Fibroblast of mammary gland (primary cell): Measurements from ENCODE around the gene LCLAT1.

Experiments
- DNase-seq: peaks from one replicate; pipeline ENCODE4 v3.0.0-alpha.2; 2010; ENCODE audit warnings: low read depth
- H3K4me3 ChIP-seq: 2 replicates; pipeline ENCODE4 v1.5.1; 2011; ENCODE audit warnings: low read depth, mild to moderate bottlenecking, low read length, moderate library complexity; ENCODE audit not compliant: control insufficient read depth
- TF ChIP-seq, protein P1 (sequence below): conservative IDR thresholded peaks from 2 replicates; pipeline ENCODE4 v1.5.1; 2011; ENCODE audit warnings: low read depth, low read length, inconsistent platforms; ENCODE audit not compliant: control insufficient read depth, insufficient read depth

LCLAT1 gene

DNA sequence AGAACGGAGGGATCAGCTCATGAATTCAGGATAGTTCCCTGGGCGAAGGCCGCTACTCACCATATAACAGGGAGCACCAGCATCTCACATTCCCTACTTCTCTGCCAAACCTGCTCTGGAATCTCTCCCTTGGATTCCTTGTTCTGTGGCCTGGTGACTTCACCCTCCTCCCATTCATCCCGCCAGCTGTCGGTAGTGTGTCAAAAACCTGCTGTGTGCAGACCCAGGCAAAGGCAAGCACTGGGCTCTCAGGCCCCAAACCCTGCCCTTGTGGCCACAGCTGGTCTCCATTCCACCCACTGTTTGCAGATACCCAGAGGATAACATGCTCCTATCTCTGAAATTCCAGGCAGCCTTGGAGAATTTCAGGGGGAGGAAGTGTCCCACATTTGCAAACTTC, 208.6 kb downstream of the LCLAT1 start:
- no peak overlapping the region for H3K4me3 ChIP-seq
- TF ChIP-seq, protein P1, sequence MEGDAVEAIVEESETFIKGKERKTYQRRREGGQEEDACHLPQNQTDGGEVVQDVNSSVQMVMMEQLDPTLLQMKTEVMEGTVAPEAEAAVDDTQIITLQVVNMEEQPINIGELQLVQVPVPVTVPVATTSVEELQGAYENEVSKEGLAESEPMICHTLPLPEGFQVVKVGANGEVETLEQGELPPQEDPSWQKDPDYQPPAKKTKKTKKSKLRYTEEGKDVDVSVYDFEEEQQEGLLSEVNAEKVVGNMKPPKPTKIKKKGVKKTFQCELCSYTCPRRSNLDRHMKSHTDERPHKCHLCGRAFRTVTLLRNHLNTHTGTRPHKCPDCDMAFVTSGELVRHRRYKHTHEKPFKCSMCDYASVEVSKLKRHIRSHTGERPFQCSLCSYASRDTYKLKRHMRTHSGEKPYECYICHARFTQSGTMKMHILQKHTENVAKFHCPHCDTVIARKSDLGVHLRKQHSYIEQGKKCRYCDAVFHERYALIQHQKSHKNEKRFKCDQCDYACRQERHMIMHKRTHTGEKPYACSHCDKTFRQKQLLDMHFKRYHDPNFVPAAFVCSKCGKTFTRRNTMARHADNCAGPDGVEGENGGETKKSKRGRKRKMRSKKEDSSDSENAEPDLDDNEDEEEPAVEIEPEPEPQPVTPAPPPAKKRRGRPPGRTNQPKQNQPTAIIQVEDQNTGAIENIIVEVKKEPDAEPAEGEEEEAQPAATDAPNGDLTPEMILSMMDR: no peak
- DNase-seq: peak; percentile 18

DNA sequence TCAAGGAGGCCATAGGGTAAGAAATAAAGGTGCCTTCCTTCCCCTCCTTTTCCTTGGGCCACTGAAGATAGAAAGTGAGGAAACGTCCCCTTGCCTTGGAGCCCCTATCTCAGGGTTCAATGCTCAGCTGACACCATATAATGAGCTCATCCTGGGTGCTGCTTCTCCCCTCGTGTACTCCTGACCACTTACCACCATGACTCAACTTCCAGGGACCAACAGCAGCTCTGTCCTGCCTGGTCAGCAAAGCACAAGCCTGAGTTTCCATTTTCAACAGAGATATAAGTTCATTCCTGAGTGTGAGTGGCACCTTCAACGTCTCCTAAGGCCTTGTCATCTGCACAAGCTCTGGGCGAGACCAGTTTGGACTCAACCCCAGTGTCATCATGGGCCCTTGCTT, 209.0 kb downstream of the LCLAT1 start:
- TF ChIP-seq, protein P1: no peak
- peak; percentile 63 for DNase-seq
- no peak overlapping the region for H3K4me3 ChIP-seq

DNA sequence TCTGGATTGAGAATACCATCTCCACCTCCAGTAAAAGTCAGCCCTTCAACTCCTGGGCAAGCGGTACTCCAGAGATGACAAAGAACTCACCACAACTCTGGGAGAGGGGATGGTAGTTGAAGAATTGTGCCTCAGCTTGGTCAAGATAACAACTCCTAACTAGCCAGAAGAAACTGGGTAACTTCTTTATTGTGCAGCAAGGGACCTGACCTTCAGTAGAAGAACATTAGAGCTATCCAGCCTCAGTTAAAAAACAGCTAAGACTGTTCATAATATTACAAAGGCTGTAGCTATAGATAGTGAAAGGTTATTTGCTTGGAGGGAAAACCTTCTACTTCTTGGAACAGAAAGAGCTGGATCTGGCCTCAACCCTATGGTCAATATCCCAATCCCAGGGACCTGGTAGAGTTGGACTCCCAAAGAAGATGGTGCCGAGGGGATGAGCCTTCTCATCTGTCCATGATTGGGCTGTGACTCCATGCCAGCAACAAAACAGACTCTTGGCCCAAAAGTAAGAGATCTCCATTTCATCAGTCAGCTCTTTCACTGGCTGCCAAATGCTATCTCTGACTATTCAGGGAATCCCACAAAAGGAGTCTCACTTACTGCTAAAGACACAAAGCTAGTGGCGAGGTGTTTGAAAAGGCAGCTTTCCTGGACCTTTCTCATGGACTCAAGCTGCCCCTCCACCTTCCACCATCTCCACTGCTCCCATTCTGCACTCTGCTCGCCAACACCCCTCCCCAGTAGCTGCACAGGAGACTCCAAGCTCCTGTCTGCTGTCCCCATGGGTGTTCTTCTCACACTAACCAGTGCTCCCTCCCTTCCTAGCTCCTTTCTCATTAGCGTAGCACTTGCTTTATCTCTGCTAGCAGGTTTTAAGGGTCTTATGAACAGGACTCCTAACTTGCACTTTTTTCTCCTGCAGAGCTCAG, 214.4 kb downstream of the LCLAT1 start:
- TF ChIP-seq, protein P1: no peak
- peak; percentile 45 for DNase-seq
- no peak overlapping the region for H3K4me3 ChIP-seq

DNA sequence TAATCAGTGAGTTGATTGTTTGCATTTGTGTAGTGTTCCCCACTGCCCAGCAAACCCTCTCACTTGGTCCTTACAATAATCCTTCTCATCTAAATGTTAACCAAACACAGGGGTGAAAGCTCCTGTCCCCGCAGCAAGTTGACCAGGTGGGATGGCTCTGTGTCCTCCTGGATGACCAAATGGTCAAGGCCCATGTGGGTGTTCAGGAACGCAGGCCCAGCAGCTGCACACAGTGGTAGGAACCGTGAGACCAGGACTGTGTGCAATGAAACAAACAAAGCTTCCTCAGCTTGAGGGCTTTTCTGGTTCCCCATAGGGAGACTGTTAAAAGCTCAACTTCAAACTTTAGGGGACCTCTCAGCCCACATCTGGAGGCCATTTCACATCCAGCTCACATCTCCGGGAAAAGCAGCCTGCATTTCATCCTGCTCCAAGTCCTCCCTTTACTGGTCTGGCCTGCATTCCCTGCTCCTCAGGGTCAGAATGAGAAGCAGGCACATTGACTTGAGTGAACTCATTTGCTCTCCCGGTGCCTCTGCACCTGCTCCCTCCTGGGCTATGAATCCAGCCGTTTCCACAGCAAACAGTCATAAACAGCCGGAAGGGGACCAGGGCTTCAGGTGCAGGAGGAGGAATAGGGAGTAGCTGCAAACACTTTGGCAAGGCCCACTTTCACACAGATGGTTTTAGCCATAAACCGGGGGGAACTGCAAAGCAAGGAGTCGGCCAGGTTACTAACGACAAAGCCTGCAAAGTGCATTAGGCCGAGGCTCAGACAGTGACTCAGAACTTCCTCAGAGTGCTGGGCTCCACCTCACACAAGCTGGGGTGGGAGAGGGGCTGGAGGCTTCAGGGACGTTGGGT, 215.5 kb downstream of the LCLAT1 start:
- DNase-seq: peak; percentile 39
- no peak overlapping the region for H3K4me3 ChIP-seq
- TF ChIP-seq, protein P1: no peak

DNA sequence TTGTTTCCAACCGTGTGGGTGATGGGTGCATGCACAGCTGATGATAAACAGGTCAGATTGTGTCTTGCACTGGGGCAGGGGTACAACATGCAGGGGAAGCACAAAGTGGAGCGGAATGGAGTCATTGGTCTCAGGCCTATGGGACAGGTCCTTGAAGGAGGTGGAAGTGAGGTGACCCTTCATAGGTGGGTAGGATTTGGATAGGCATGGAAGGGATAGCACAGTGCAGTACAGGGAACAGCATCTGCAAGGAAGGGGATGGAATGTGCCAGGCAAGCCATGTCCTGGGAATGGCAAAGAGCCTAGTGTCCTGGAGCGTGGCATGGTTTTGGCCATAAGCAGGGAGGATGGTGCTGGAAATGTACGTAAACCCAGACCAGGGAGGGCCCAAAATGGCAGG, 216.3 kb downstream of the LCLAT1 start:
- TF ChIP-seq, protein P1: no peak
- DNase-seq: no peak
- no peak overlapping the region for H3K4me3 ChIP-seq

DNA sequence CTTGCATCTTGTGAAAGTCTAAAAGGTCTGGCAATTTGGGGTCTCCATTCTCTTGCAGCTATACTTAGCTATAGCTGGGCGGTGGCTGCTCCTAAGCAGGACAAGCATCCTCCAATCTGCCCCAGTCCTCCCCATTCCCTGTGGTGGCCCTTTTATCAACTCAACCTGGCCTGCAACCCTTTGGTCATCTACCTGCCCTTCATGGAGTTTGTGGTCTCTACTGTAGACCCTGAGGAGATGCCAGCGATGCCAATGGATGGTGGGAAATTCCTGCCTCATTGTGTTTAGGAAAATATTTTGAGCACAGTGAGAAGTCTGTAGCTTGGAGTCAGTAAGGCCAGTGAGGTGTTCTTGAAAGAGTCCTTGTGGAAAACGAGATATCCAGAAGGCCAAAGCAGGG, 216.8 kb downstream of the LCLAT1 start:
- TF ChIP-seq, protein P1: no peak
- DNase-seq: no peak
- H3K4me3 ChIP-seq: no peak overlapping the region
